ENCODE measurements around the gene DNAJC3.
A peak's percentile ranks its signal among the peaks of the same experiment; 100 is the strongest.

GRCh38 chr13:95676762-95677563 is at the start of gene DNAJC3:
- peak; percentile 74; the same call in 1 of the 2 replicates for TF ChIP-seq POLR2AphosphoS5 (IDR thresholded peaks at IDR 0.05; ENCODE audit: borderline replicate concordance, low read depth, low read length)
- no peak for TF ChIP-seq EZH2 (IDR thresholded peaks at IDR 0.05)
- TF ChIP-seq FOXP2 (optimal IDR thresholded peaks at IDR 0.05; ENCODE audit: control extremely low read depth, extremely low read length, insufficient read depth) = peak; percentile 63

All from SK-N-MC (cell line).